ENCODE results near the gene XCL1. TPM values are rescaled to one million over a fixed set of nuclear protein-coding genes. Genes with fewer than 3 reads are reported as not detected.

Gene XCL1
- total and polyA plus RNA-seq, 2 of the 13 experiments (the other 11 are each of a cell fraction or from before 2014, with no cell fraction given), result 2.5 to 7.6 TPM

DNA sequence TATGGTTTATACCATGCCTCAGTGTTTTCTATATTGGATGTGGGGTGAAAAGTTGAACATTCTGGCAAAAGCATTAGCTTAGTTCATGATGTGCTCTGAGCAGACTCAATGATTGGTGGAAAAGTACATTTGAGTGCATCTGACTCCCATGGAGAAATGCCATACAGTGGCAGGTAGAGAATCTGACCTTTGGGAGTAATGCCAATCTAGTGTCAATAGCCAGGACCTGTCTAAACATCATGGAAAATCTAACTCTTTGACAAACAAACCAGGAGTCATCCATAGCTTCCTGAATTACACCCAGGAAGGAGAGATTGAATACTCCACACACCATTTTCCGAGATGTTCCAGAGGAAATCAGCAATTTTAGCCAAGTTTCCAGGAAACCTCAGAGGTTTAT is 51.0 kb downstream of the XCL1 start (continued):
- TF ChIP-seq, protein P1, sequence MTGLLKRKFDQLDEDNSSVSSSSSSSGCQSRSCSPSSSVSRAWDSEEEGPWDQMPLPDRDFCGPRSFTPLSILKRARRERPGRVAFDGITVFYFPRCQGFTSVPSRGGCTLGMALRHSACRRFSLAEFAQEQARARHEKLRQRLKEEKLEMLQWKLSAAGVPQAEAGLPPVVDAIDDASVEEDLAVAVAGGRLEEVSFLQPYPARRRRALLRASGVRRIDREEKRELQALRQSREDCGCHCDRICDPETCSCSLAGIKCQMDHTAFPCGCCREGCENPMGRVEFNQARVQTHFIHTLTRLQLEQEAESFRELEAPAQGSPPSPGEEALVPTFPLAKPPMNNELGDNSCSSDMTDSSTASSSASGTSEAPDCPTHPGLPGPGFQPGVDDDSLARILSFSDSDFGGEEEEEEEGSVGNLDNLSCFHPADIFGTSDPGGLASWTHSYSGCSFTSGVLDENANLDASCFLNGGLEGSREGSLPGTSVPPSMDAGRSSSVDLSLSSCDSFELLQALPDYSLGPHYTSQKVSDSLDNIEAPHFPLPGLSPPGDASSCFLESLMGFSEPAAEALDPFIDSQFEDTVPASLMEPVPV (CRISPR knock-in tag; IDR thresholded peaks at IDR 0.05), result no peak
- TF ChIP-seq HOXA7 (CRISPR knock-in tag; IDR thresholded peaks at IDR 0.05) (no peak), FOXA1 (IDR thresholded peaks at IDR 0.05) (no peak), FOXA1 (CRISPR knock-in tag; IDR thresholded peaks at IDR 0.05) (peak; percentile 40; the same call in 1 of the 2 replicates), ZNF788 (CRISPR knock-in tag; IDR thresholded peaks at IDR 0.05; ENCODE audit: borderline replicate concordance) (no peak), GABPA (IDR thresholded peaks at IDR 0.05; ENCODE audit: low read depth, low read length) (no peak), GABPA (CRISPR knock-in tag; IDR thresholded peaks at IDR 0.05; ENCODE audit: low read depth) (no peak), SETDB1 (CRISPR knock-in tag; IDR thresholded peaks at IDR 0.05; ENCODE audit: borderline replicate concordance) (no peak), ZMYM3 (CRISPR knock-in tag; IDR thresholded peaks at IDR 0.05) (no peak), HHEX (CRISPR knock-in tag; IDR thresholded peaks at IDR 0.05) (peak; percentile 62; the same call in 1 of the 2 replicates), STAT5B (CRISPR knock-in tag; IDR thresholded peaks at IDR 0.05) (no peak), ZNF781 (CRISPR knock-in tag; IDR thresholded peaks at IDR 0.05; ENCODE audit: borderline replicate concordance, not compliant biosample characterization) (no peak), ZEB1 (IDR thresholded peaks at IDR 0.05; ENCODE audit: insufficient replicate concordance, low read depth) (no peak), ZNF225 (CRISPR knock-in tag; IDR thresholded peaks at IDR 0.05) (no peak)
- TF ChIP-seq, protein P2, sequence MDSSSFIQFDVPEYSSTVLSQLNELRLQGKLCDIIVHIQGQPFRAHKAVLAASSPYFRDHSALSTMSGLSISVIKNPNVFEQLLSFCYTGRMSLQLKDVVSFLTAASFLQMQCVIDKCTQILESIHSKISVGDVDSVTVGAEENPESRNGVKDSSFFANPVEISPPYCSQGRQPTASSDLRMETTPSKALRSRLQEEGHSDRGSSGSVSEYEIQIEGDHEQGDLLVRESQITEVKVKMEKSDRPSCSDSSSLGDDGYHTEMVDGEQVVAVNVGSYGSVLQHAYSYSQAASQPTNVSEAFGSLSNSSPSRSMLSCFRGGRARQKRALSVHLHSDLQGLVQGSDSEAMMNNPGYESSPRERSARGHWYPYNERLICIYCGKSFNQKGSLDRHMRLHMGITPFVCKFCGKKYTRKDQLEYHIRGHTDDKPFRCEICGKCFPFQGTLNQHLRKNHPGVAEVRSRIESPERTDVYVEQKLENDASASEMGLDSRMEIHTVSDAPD (CRISPR knock-in tag; IDR thresholded peaks at IDR 0.05), result no peak
- TF ChIP-seq, protein P3, sequence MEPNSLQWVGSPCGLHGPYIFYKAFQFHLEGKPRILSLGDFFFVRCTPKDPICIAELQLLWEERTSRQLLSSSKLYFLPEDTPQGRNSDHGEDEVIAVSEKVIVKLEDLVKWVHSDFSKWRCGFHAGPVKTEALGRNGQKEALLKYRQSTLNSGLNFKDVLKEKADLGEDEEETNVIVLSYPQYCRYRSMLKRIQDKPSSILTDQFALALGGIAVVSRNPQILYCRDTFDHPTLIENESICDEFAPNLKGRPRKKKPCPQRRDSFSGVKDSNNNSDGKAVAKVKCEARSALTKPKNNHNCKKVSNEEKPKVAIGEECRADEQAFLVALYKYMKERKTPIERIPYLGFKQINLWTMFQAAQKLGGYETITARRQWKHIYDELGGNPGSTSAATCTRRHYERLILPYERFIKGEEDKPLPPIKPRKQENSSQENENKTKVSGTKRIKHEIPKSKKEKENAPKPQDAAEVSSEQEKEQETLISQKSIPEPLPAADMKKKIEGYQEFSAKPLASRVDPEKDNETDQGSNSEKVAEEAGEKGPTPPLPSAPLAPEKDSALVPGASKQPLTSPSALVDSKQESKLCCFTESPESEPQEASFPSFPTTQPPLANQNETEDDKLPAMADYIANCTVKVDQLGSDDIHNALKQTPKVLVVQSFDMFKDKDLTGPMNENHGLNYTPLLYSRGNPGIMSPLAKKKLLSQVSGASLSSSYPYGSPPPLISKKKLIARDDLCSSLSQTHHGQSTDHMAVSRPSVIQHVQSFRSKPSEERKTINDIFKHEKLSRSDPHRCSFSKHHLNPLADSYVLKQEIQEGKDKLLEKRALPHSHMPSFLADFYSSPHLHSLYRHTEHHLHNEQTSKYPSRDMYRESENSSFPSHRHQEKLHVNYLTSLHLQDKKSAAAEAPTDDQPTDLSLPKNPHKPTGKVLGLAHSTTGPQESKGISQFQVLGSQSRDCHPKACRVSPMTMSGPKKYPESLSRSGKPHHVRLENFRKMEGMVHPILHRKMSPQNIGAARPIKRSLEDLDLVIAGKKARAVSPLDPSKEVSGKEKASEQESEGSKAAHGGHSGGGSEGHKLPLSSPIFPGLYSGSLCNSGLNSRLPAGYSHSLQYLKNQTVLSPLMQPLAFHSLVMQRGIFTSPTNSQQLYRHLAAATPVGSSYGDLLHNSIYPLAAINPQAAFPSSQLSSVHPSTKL (CRISPR knock-in tag; IDR thresholded peaks at IDR 0.05), result peak; percentile 51
- TF ChIP-seq, protein P4, sequence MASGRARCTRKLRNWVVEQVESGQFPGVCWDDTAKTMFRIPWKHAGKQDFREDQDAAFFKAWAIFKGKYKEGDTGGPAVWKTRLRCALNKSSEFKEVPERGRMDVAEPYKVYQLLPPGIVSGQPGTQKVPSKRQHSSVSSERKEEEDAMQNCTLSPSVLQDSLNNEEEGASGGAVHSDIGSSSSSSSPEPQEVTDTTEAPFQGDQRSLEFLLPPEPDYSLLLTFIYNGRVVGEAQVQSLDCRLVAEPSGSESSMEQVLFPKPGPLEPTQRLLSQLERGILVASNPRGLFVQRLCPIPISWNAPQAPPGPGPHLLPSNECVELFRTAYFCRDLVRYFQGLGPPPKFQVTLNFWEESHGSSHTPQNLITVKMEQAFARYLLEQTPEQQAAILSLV (CRISPR knock-in tag; IDR thresholded peaks at IDR 0.05; ENCODE audit: borderline replicate concordance), result no peak
